GM21619 (cell line): ENCODE data around the gene IGHMBP2.
"Not testable (repeated sequence)": the region's sequence is repeated elsewhere in the genome, so short reads cannot be mapped to it uniquely, and the experiment has no call there.

Experiments
- ATAC-seq: cut with Tn5 transposase; IDR thresholded peaks from one replicate; pipeline ENCODE4 v1.9.1; 2021; ENCODE audit not compliant: unreplicated experiment

The IGHMBP2 gene

DNA sequence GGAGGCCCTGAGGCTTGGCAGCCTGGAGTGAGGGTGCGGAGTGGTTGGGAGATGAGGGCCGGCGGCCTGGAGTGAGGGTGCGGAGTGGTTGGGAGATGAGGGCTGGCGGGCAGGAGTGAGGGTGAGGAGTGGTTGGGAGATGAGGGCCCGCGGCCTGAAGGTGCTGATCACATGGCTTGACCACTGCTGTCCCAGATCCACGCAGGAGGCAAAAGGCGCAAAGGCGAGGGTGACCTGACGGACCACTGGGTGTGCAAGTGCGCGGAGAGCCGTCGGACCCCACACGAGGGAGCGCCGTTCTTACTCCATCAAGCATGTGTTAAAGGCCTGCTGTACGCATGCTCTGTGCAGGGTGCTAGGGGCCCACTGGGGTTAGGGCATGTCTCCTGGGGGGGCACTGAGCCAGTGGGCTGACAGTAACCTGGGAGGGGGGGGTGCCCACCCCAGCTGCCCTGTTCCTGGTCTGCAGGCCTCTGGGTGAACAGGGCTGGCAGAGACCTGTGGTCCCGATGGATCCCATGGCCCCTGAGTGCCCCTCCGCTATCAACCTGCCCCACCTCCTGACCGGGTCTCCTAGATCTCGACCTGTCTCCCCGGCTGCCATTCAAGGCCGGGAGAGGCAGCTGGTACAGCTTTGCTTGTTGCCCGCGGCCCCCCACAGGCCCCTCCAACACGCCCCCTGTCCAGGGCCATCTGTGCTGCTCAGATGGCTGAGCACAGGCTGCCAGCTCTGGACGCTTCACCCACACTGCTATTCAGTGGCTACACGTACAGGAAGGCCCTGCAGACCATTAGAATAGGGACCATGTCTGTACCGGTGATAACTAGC lies 56.0 kb downstream of the IGHMBP2 start:
- ATAC-seq = no peak

DNA sequence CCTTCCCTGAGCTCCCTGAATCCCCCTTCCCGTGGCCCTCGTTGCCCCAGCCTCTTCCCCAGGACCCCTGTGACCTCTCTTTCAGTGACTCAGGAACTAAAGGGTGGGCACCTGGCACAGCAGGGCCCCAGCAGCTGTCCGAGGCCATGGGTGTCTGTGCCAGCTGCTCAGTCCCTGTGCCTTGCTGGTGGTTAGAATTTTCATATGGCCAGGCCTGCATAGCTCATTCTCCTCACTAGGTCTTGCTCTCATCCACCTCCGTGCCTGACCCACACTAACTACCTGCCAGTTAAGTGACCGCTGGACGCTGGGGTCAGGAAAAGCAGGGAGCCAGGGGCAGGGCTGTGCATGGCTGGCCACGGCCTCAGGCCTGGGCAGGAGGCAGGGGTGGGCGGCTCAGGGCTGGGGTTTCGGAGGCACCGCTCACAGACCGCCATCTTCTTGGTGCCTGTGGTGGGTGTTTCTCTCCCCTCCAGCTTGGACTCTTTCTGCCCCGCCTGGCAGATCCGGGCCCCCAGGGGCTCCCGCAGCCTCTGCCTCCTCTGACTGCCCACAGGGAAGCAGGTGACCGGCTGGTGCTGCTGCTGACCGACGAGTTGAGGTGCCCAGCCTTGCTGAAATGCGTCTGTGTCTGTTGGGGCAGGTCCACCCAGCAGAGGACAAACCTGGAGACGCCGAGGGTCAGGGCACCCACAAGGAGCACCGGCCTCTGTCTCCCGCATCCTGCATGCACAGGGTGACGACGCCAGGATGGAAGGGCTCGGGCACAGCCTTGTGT lies 56.8 kb downstream of the IGHMBP2 start:
- no peak for ATAC-seq

DNA sequence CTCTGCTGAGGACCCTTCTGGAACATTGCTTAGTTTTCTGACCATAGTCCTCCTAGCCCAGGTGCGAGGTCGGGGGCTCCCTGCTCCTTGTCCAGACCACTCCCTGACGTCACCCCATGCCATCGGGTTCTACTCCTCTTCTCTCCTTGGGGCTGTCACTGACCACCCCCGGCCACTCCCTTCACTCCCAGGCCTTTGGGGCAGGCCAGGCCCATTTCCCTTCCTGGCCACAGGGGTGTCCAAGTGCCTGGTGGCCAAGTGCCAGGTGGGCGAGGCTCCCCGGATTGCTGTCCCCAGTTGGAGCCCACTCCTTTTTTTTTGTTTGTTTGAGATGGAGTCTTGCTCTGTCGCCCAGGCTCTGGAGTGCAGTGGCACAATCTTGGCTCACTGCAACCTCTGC lies 57.6 kb downstream of the IGHMBP2 start:
- no peak for ATAC-seq

DNA sequence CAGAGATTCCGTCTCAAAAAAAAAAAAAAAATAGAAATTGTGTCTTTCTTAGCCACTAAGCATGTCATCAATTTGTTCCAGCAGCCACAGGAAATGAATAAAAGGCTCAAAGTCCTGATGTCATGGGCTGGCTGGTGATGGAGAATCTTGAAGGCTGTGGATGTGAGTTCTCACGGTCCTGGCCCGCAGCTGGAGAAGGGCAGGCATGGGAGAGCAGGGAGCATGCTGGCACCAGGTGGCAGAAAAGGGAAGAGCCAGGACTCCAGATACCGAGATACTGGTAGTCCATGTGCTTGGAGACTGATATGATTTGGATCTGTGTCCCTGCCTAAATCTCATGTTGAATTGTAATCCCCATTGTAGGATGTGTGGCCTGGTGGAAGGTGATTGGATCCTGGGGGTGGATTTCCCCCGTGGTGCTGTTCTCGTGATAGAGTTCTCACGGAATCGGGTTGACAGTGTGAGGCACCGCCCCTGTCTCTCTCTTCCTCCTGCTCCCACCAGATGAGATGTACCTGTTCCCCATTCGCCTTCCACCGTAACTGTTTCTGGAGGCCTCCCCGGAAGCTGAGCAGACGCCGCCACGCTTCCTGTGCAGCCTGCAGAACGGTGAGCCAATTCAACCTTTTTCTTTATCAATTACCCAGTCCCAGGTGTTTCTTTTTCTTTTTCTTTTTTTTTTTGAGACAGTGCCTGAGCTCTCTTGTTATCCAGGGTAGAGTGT lies 59.0 kb downstream of the IGHMBP2 start:
- no peak for ATAC-seq

DNA sequence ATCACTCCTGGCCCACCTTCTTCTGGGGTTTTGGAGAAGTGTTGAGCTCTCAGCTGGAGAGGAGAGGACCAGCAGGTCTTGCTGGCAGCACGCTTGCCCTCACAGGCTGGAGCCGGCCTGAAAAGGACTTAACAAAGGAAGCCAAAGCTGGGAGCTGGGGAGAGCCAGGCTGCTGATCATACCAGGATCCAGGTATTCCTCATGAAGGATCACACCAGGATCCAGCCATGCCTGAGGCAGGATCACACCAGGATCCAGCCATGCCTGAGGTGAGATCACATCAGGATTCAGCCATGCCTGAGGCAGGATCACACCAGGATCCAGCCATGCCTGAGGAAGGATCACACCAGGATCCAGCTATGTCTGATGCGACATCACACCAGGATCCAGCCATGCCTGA lies 60.1 kb downstream of the IGHMBP2 start:
- no peak for ATAC-seq

DNA sequence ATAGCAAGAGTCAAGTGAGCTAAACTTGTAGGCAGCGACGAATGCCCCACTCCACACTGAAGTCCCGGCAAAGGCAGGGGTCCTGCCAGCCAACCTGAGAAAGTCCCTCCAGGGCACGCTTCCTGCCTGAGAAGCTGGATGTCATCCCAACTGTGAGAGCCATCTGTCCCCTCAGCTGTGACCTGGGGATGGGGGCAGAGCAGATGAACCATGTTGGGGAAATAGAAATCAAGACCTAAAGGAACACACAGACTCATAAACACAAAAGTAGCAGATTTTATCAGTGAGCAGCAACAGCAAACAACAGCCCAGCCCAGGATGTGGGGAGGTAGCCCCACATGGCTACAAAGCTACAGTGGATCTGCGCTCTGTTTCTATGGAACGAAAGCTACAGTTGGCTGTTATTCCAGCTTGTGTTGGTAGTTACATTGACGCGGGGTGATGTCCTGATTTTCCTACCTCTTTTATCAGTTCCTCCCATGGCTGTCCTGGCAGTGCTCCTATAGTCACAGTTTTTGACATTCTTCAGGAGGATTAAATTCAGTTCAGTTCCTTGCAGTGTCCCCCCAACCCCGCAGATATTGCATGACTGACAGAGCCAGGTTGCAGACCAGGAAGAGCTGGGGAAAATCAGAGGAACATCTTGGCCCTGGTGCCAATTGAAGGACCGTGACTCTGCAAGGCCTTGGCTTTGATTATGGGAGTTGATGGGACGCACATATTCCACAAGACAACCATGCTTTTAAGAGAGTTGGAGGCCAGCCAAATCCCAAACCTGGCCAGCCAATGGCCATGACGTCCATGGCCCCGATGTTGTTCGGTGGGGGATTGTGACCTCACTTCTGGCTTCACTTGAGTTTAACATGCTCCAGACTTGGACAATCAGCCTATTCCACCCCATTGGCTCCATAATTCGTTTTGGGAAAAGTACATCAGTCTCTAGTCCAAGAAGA lies 62.5 kb downstream of the IGHMBP2 start:
- no peak for ATAC-seq

DNA sequence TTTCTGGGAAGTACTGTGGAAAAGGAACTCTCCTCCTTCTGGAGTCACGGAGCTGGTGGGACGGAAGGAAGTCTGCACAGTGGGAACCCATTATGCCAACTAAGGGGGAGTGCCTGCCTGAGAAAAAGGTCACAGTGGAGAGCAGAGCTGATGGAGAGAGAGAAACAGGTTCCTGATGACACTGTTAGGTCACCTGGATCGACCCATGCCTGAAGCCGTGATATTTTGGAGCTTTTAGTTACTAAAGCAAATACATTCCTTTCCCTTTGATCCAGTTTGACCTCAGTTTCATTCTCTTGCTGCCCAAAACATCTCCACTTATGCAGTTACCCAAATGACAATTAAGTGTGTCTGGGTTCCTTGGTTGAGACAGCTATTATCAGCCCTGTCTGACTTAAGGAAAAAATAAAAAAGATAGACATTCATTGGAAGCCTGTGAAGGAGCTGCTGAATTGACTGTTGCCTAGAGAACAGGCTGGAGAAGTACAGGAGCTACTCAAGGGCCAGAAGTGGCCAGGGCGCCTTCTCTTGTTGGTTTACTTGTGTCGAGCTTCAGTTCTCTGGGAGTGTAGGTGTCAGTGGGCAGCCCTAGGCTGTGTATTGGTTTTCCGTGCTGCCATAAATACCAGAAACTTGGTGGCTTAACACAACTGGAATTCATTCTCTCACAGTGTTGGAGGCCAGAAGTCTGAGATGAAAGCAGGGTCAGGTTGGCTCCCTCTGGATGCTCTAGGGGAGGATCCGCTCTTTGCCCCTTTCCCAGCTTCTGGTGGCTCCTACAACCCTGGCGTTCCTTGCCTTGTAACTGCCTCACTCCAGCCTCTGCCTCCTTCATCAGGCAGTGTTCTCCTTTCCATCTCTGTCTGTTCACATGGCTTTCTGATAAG lies 63.4 kb downstream of the IGHMBP2 start:
- ATAC-seq = no peak

DNA sequence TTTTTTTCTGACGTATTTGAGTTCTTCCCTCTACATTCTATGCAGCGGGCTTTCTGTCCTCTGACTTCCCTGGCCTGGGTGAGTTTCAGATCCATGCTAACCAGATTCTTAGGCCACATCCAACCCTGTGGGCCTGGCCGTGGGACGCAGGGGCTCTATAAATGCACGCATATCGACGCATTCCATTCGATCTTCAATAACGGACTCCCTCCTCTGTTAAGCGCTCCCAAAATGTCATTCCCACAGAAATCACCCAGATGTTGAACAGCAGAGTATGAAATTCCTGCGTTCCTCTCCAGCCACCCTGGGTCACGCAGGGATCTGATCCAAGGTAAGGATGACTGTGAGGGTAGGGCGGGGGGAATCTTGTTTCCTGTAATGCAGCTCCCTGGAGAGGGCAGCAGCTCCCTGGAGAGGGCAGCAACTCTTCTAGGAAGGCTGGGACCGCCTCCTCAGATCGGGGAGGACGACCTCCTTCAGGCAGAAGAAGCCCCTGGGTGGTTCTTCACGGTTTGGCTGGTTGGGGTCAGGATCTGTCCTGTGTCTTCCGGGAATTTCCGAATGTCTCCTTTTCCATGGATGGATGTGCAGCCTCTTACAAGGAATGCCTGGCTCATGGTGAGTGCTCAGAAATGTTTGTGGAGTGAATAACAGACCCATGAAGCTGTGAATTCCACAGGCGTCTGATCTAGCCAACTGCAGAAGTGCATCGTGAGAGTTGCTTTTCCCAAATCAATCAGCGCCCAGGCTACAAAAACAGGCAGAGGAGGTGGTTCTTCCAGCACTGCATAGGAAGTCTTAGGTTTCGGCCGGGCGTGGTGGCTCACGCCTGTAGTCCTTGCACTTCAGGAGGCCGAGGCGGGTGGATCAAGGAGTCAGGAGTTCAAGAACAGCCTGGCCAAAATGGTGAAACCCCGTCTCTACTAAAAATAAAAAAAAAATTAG lies 64.9 kb downstream of the IGHMBP2 start:
- ATAC-seq = no peak

DNA sequence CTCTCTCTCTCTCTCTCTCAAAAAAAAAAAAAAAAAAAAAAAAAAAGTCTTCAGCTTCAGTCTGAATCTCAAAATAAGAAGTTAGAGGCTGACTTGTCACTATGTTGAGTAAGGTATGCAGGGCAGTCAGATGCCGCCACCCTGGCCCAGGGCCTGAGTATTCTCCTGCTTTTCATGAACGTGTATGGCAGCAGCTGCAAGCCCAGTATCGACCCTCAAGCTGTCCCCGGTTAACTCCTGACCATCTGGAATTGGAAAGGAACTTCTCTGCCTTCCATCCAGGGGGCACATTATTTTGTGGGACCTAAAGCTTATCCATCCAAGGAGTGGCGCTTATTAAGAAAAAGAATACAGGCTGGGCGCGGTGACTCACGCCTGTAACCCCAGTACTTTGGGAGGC lies 65.7 kb downstream of the IGHMBP2 start:
- ATAC-seq = no peak

DNA sequence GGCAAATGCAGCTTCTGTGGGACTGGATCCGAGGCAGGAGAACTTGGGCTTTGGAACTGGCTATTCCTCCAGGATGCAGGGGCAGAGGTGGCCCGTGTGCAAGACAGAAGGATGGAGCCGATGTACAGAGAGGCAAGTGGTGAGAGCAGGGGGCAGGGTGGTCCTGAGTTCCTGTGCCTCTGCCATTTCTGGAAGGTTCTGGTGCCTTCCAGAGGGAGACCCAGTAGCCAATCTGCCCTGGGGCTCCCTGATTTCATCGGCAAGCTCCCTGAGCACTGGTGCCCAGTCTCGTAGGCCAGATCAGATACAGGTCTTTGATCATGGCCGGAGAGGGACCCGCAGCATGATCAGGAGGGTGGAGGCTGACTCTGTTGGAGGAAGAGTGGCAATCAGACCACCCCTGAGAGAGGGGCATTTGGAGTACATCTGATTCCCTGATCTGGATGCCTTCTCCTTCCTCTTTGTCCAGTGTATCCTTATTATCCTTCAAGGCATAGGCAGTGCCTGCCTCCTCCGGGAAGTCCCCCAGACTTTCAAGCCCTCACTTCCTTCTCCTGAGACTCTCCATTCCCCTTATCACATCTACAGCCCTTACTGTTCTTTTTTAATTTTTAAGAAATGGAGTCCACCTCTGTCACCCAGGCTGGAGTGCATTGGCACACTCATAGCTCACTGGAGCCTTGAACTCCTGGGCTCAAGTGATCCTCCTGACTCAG lies 67.4 kb downstream of the IGHMBP2 start:
- no peak for ATAC-seq

DNA sequence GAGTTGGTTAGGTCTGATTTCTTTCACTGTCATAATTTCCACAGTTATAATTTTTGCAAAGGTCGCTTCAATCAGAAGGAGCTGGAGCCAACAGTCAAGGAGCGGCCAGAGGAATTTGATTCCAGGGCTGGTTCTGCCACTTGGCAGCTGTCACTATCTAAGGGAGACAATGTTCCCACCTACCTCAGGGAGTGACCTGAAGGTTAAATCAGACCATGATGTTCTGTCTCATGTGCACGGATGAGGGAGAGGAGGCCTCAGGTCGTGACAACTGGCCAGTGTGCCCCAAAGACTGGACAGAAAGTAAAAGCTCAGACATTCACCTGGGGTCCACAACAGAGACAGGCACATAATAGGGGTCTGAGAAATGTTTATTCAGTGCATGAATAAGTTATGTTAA lies 69.5 kb downstream of the IGHMBP2 start:
- no peak for ATAC-seq

DNA sequence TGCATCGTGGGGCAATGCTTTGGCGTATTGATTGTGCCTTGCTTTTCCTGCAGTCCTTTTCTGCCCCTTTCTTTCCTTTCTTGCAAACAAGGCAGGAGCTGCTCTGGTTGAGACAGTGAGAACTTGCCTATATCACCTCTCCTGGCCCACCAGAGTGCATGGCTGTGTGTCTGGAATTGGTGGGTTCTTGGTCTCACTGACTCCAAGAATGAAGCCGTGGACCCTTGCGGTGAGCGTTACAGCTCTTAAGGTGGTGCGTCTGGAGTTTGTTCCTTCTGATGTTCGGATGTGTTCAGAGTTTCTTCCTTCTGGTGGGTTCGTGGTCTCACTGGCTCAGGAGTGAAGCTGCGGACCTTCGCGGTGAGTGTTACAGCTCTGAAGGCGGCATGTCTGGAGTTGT lies 70.0 kb downstream of the IGHMBP2 start:
- not testable (repeated sequence) for ATAC-seq

DNA sequence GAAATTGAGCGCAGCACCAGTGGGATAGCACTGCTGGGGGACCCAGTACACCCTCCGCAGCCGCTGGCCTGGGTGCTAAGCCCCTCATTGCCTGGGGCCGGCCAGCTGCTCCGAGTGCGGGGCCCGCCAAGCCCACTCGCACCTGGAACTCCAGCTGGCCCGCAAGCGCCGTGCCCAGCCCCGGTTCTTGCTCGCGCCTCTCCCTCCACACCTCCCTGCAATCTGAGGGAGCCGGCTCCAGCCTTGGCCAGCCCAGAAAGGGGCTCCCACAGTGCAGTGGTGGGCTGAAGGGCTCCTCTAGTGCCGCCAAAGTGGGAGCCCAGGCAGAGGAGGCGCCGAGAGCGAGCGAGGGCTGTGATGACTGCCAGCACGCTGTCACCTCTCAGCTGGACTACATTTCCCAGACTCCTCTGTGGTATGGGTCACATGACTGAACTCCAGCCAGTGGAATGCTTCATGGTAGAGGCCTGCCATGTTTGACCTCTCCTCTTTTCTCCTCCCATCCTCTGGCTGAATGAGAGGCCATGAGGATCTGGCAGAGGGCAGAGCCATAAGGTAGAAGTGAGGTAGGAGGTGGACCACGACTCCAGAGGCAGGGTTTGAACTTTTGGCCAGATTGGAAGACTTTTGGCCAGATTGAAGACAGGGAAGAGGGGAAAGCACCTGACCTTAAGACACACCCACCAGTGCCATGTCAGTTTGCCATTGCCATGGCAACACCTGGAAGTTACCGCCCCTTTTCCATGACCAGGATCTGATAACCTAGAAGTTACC lies 70.9 kb downstream of the IGHMBP2 start:
- ATAC-seq = no peak

DNA sequence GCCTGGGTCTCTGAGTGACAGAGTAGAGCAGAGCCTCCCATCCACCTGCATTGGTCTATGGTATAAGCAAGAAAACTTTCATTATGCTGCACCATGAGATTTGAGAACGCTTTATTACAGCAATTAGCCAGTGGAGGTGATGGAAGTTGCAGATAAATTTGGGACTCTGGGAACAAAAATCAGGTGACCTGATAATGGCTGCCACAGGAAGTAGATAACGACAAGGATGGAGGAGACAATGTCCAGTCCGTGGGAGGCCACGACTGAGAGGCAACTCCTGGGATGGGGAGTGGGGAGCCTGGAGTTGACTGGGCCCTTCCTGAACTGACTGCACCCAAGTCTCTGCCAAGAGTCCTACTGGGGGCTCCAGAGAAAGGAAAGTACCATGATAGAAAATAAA lies 72.4 kb downstream of the IGHMBP2 start:
- ATAC-seq = no peak

DNA sequence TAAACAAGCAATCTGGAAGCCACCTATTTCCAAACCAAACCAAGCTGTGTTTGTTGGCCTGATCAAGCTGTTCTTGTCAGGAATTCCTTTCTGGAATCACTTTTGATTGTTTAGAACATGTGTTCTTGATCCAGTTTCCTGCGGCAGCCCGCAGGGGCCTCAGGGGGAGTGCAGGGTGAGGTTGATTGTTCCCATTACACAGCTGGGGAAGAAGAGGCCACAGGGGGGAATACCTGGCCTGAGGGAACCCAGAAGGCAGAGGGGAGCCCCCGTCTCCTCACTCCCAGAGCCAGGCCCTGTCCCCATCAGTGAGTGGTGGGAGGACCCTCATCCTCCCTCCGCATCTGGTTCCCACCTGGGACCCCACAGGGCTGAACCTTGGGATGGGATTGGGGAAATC lies 72.9 kb downstream of the IGHMBP2 start:
- ATAC-seq = no peak

DNA sequence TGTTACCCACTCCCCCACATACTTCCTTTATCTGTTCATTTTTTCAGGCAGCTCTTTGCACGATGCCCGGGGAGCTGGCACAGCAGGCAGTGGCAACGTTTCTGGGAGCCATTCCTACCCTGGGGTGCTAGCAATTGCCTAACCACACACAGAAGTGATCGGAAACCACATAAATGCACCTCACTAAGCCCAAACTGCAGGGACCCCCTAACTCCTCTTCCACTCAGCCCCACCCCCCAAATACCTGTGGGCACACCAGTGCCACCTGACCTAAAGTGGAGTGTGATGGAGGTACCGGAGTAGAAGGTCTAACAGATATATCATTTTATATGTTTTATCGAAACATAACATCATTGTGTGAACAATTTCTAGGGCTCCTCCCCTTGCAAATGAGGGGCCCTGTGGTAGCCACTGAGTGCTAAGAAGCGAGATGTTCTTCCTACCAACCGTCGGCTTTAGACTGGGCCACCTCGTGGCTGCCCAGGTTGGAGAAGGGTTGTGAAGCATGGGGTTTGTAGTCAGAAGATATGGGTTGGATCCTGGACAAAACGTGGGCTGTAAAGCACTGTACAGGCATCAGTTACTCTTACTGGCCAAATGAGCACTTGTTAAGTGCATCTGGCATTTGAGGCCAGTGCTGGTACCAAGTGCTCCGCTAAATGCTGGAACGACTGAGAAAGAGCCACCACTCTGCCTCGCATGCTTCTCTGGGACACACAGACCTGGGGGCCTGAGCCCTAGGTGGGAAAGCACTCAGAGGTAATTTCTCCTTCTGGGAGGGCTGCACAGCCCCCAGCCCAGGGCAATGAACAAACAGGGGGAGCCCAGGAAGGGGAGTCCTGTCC lies 74.3 kb downstream of the IGHMBP2 start:
- no peak for ATAC-seq
